AG04449 (cell line): ENCODE results near the gene SLC25A1.
"Not testable (repeated sequence)": the region's sequence is repeated elsewhere in the genome, so short reads cannot be mapped to it uniquely, and the experiment has no call there.

ENCODE experiments used
- CTCF ChIA-PET: fragments of 350-600 bp; formaldehyde crosslinking; extraction: SDS; loops from one replicate; lab custom pipeline; 2021; ENCODE audit warnings: antibody characterized with exemption; lab: Yijun Ruan, JAX
- POLR2A ChIA-PET: fragments of 400-600, 350-600 bp; formaldehyde crosslinking; extraction: SDS; loops from one replicate; lab custom pipeline; 2020; ENCODE audit warnings: antibody characterized with exemption, inconsistent platforms; lab: Yijun Ruan, JAX
- DNase-seq: peaks from one replicate; pipeline ENCODE4 v3.0.0-alpha.2; 2010; ENCODE audit warnings: low read depth, low spot score
- H3K4me3 ChIP-seq: 2 replicates; pipeline ENCODE4 v1.5.1; 2011; ENCODE audit warnings: low read depth, mild to moderate bottlenecking, control low read depth, low read length
- TF ChIP-seq, protein P1 (sequence below): IDR thresholded peaks from one replicate; pipeline ENCODE4 v1.5.1; 2011; ENCODE audit warnings: mild to moderate bottlenecking, moderate library complexity, low read length, control low read depth, inconsistent platforms; ENCODE audit not compliant: insufficient read depth; ENCODE audit errors: missing control alignments

The SLC25A1 gene

DNA sequence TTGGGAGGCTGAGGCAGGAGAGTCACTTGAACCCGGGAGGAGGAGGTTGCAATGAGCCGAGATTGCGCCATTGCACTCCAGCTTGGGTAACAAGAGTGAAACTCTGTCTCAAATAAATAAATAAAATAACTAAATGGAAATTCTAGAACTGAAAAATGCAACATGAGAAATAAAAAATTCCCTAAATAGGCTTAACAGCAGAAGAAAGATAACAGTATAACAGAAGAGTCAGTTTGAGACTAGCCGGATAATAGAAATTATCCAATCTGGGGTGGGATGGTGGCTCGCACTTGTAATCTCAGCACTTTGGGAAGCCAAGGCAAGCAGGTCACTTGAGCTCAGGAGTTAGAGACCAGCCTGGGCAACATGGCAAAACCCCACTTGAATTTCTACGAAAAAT, 14.1 kb downstream of the SLC25A1 start:
- TF ChIP-seq, protein P1, sequence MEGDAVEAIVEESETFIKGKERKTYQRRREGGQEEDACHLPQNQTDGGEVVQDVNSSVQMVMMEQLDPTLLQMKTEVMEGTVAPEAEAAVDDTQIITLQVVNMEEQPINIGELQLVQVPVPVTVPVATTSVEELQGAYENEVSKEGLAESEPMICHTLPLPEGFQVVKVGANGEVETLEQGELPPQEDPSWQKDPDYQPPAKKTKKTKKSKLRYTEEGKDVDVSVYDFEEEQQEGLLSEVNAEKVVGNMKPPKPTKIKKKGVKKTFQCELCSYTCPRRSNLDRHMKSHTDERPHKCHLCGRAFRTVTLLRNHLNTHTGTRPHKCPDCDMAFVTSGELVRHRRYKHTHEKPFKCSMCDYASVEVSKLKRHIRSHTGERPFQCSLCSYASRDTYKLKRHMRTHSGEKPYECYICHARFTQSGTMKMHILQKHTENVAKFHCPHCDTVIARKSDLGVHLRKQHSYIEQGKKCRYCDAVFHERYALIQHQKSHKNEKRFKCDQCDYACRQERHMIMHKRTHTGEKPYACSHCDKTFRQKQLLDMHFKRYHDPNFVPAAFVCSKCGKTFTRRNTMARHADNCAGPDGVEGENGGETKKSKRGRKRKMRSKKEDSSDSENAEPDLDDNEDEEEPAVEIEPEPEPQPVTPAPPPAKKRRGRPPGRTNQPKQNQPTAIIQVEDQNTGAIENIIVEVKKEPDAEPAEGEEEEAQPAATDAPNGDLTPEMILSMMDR = no peak
- ChIA-PET CTCF (no interaction called here), POLR2A (no interaction called here)

DNA sequence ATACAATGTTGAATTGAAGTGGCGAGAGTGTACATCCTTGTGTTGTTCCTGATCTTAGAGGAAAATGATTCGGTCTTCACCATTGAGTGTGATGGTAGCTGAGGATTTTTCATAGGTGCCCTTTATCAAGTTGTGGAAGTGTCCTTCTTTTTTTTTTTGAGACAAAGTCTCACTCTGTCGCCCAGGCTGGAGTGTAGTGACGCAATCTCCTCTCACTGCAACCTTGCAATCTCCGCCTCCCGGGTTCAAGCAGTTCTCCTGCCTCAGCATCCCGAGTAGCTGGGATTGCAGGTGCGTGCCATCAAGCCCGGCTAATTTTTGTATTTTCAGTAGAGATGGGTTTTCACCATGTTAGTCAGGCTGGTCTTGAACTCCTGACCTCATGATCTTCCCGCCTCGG, 19.9 kb downstream of the SLC25A1 start:
- not testable (repeated sequence) for H3K4me3 ChIP-seq, DNase-seq
- ChIA-PET CTCF (interaction anchor here (4.7 kb wide), 1 partner anchor 14 kb away, joined by 34 read pairs; the partner anchor contains the start of gene ESS2), POLR2A (interaction anchor here (0.6 to 0.8 kb wide), 2 partner anchors 10 to 14 kb away, joined by 3 read pairs; partner anchors contain the start of gene ESS2)

More for the DNA sequence above, 14.1 kb downstream of the SLC25A1 start:
- no peak overlapping the region for H3K4me3 ChIP-seq
- DNase-seq = no peak

DNA sequence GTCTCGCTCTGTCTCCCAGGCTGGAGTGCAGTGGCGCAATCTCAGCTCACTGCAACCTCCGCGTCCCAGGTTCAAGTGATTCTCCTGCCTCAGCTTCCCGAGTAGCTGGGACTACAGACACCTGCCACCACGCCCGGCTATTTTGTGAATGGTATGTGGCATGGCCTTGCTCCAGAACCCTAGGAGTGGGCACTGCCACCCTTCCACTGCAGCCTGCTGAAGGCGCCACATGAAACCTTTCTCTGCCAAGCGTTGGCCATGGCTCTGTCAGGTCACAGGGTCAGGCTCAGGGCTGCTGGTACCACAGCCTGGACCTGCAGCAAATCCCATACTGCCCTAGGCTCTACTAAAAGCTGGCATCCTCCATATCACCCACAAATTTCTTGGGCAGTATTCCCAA, 22.4 kb downstream of the SLC25A1 start:
- H3K4me3 ChIP-seq, POLR2A ChIA-PET, DNase-seq: not testable (repeated sequence)
- CTCF ChIA-PET = interaction anchor here (1.2 to 4.7 kb wide), 3 partner anchors 8 to 34 kb away, joined by 4 to 34 read pairs (median 5); partner anchors contain the start of genes DGCR2 and ESS2

DNA sequence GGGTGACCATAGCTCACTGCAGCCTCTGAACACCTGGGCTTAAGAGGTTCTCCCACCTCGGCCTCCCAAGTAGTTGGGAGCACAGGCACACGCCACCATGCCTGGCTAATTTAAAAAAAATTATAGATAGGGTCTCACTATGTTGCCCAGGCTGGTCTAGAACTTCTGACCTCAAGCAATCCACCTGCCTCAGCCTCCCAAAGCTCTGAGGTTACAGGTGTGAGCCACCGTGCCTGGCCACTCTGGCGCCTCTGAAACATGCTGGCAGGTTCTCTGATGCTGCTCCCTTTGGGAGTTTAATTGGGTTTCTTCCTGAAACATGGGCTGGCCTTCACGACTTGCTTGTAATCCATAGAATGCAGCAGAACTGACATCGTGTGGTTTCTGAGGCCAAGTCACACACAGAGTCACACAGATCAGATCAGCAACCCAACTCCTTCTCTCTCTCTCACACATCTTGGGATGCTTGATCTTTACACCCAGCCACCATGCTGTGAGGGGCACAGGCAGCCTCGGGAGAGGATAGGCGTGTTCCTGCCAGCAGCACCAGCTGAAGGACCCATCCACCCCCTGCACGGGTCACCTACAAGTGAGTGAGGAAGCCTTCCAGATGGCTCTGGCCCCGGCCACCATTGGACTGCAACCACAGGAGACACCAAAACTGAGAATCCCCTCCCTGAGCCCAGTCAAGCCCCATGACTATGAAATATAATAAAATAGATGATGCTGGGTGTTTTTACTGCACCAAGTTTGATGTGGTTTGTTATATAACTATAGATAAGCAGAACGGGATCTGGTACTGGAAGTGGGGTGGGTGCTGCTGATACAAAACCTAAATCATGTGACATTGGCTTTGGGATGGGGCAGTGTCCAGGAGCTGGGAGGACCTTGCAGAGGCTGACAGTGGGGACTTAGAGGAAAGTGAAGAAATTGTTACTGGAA, 25.3 kb downstream of the SLC25A1 start:
- DNase-seq = no peak
- TF ChIP-seq, protein P1 = no peak
- ChIA-PET CTCF (interaction anchor here (1.1 kb wide), 1 partner anchor 9 kb away, joined by 5 read pairs; the partner anchor contains the start of gene ESS2), POLR2A (no interaction called here)
- H3K4me3 ChIP-seq = no peak overlapping the region

DNA sequence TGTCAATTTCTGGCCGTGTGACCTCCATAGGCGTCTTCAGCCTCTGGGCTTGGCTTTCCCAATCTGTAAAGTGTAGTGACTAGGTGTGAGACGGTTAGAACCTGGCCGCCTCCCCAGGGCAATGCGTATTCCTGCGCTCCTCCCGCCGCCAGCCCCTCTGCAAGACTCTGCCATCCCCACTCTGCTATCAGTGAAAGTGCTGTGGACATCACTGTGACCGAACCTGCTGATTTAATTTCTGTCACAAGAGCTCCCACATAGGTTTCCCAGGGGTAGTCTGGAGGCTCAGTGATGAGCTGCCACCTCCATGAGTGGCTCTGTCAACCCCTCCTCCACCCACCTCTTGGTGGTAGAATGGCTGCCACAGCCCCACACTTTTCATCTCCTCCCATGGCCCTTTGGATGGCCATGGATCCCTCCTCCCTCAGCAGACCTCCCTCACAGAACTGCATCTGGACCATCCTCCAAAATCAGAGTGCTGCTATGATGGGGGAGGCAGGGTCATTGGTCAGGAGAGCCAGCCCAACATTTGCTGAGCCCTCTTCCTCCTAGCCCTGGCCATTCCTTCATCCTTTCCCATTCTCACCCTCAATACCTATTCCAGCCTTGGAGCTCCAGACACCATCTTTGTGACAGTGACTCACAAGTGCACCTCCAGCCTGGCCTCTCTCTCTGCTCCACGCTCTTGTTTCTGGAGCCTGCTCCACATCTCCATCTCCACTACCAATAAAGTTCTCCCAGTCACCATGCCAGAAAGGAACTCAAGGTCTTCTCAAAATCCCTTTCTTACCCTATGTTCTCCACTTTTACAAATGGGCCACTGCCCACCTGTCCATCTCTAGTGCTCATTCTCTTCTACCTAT, 27.0 kb downstream of the SLC25A1 start:
- TF ChIP-seq, protein P1 = no peak
- ChIA-PET POLR2A (no interaction called here), CTCF (no interaction called here)
- no peak overlapping the region for H3K4me3 ChIP-seq
- DNase-seq = no peak

DNA sequence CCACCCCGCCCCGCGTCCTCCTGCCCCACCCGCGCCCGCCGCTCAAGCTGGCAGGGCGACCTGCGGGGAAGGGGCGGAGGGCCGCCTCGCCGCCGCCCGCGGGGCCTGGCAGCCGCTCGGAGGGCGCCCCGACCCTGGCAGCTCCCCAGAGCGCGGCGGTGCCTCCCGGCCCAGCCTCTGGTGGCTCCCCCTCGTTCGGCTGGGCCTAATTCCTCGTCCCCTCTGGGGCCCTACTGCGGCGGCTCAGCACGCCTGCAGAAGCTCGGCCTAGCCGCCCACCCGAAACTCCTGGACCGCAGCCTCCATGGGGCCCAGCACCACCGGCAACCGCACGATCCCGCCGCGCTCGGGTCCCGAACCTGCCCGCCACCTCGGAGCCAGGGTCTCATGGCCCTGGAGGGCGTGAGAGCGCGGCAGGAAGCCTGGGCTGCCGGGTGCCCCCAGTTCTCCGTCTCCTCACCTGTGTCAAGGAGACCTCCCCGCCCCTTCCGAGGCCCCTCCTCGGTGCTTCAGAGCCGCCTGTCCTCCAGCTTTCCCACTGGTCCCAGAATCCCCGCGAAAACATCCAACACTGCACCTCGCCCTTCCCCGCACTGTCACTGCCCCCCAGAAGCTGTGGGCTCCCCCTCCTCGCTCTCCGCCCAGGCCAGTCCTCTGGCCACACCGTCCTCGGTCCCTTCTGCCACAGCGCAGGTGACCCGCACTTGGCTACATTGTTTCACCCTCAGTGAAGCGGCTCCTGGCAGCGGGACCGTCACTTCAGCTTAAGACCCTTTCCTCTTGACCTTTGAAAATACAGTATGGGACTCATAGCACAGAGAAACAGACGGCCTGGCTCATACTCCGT, 27.8 kb downstream of the SLC25A1 start:
- CTCF ChIA-PET = no interaction called here
- POLR2A ChIA-PET = no interaction called here
- DNase-seq = no peak
- H3K4me3 ChIP-seq = no peak overlapping the region
- TF ChIP-seq, protein P1 = no peak
